NCI-H1048 (cell line): ENCODE results near the gene C9orf153.
"Not testable (repeated sequence)": the region's sequence is repeated elsewhere in the genome, so short reads cannot be mapped to it uniquely, and the experiment has no call there.

Experiments
- DNase-seq: peaks from one replicate; lab custom pipeline; 2025; lab: John Stamatoyannopoulos, UW

The C9orf153 gene

DNA sequence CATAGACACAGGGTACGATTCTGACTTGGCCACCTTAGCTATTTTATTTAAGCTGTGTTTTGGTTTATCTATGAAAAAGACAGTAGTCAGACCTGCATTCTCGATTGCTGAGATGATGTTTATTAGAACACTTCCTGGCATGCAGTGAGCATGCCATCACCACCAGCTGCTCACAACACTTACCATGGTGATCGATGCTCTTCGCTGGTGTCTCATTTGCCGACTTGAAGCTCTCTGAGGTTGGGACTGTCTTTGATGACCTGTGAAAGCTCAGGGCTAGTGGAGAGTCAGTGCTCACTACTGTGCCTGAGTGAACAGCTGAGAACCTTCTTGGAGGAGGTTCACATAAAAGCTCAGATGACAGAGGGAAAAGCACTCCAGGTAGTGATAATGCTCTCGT is 4.4 kb upstream of the C9orf153 start:
- DNase-seq, result no peak

DNA sequence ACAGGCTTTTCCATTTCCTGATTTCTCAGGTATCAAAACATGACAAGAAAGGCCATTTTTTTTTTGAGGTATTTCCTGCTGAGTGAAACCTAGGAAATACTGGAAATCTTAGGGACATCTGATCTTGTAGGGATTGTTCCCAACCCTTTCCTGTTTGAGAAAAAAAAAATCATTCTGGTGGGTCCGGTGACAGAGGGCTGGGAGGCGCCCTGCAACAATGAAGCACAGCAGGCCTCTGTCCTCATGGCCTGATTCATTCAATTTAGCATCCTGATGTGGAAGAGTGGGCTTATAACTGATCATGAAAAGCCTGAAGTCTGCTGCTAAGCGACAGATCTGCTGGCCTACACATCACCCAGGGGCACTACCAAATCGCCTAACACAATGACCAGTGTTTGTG is 3.0 kb upstream of the C9orf153 start:
- DNase-seq, result no peak

DNA sequence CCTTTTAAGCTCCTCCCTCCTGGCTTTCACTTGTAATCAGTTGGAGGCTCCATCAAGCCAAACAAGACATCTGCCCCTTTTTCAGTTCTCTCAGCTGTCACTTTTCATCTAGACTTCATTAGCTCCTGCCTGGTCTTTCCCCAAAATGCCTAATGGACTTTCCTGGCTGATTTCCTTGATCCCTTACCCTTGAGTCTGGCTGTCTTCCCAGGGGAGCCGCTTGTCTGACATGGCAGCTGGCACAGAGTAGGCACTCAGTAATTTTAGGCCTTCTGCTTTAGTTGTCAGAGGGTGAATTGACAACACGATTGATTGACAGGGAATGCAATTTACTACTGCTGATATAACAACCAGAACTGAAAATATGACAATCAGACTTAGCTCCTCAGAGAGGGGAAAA is 2.1 kb downstream of the C9orf153 start:
- no peak for DNase-seq

DNA sequence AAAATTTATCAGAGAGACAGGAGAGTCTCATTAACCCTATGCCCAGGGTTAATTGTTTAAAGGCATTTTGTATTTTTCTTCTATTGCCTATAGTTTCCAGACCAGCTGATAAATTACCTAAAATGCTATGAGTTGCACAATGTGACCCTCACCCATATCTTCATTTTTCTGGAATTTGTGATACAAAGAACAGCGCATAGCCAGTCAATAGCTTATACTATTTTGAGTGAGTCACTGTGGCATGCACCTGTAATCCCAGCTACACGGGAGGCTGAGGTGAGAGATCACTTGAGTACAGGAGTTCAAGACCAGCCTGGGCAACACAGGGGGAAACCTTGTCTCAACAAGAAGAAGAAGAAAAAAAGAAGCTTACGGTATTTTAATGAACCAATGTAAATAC is 2.8 kb downstream of the C9orf153 start:
- no peak for DNase-seq

DNA sequence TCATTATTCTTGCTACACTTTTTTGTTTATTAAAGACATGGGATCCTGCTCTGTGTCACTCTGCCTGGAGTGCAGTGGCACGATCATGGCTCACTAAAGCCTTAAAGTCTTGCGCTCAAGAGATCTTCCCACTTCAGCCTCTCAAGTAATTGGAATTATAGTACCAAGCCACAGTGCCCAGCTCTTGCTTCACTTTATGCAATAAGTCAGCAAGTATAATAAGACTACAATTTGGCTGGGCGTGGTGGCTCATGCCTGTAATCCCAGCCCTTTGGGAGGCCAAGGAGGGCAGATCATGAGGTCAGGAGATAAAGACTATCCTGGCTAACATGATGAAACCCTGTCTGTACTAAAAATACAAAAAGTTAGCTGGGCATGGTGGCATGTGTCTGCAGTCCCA is 5.9 kb downstream of the C9orf153 start:
- no peak for DNase-seq

DNA sequence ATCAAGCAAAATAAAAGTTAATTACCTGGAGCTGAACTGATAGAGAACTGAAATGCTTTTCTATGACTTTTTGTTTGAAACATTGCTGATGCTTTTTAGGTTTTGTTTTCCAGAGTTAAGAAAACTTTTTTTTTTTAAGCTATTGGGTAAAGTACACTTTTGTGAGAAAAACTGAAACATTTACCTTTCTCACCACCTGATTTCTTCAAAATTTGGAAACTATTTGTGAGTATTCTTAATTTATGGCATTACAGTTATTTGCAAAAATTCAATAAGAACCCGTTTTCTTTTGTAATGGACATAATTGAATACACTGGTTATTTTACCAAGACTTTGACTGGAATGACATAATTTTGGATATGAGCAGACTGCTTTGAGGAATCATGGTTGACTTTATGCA is 6.6 kb downstream of the C9orf153 start:
- no peak for DNase-seq

DNA sequence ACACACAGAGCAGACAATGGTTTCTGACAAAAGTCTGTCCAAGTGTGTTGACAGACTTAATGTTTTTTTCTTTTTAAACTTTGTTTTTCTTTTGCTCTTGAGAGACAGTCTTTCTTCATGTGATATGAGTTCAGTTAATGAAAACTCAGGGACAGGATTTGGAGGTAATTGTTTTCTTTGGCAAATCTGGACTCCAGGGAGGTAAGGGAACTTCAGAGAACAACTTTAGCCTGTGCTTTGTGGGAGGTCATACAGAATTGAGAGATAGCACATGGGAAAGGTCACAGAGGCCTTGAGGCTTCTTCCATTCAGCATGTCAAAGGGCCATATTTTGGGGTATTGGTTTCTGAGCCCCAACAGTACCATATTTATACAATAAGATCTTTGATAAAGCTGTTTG is 9.3 kb downstream of the C9orf153 start:
- no peak for DNase-seq

DNA sequence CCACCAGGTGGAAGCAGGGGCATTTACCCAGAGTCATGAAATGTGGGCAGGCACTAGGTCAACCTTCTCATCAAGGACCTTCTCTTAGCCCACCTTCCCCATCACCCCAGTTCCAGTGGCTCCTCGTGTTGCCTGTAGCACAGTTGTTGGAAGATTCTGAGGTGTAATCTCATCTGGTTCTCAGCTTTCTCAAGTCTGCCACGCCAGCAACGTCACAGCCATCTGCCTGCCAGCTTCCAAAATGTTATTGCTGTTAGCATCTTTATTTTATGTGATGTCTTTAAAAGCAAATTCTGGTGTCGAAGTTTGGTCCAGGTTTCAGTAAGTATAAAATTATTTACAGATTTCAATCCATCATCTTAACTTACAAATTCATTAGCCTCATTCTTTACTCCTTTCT is 10.7 kb downstream of the C9orf153 start:
- no peak for DNase-seq

DNA sequence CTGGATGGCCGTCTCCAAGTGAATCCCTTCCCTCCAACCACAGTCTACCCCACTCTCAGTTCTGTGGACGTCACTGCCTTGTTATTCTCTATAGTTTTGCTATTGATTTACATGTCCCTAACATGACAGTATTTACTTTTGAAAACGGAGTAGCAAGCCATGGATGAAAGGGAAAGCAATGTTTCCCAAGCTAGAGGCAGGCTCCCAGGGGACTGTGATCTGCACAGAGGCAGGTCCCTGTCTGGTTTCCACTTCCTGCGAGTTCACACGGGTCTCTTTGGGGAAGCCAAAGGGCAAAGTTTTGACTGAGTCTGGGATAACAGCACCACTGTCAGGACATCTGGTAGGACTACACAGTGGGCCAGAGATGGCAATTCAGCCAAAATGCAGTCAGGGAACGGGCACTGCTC is 12.7 kb downstream of the C9orf153 start:
- no peak for DNase-seq

DNA sequence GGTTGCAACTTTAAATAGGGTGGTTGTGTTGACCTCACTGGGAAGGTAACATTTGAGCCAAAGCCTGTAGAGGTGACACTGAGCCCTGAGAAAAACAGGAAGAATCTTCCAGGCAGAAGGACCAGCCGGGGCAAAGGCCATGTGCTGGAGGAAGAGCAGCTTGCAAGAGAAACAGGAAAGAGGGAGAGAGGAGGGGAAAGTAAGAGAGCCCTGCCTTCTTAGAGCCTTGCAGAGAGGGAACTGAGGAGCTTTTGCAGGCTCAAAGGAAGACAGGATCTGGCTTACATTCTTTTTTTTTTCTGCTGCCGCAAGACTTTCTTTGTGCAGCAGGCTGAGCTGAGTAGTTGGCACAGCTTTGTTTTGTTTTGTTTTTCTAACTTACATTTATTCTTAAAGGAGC is 17.4 kb downstream of the C9orf153 start:
- DNase-seq, result no peak

DNA sequence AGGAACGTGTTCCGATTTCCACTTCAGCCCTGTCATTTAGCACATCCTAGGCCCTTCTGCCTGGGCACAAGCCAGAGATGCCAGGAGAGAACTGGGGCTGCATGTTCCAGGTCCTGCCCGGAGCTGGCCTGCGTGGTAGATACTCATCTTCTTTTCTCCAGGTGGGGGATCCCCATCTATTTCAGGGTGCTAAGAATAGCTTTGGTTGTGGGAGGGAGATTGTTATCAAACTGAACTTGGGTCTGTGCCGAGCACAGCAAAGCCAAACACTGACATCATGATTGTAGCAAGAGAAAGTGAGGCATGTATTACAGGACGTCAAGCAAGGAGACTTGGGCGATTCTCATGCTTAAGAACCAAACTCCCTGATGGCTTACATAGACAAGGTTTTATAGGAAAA is 18.2 kb downstream of the C9orf153 start:
- no peak for DNase-seq

DNA sequence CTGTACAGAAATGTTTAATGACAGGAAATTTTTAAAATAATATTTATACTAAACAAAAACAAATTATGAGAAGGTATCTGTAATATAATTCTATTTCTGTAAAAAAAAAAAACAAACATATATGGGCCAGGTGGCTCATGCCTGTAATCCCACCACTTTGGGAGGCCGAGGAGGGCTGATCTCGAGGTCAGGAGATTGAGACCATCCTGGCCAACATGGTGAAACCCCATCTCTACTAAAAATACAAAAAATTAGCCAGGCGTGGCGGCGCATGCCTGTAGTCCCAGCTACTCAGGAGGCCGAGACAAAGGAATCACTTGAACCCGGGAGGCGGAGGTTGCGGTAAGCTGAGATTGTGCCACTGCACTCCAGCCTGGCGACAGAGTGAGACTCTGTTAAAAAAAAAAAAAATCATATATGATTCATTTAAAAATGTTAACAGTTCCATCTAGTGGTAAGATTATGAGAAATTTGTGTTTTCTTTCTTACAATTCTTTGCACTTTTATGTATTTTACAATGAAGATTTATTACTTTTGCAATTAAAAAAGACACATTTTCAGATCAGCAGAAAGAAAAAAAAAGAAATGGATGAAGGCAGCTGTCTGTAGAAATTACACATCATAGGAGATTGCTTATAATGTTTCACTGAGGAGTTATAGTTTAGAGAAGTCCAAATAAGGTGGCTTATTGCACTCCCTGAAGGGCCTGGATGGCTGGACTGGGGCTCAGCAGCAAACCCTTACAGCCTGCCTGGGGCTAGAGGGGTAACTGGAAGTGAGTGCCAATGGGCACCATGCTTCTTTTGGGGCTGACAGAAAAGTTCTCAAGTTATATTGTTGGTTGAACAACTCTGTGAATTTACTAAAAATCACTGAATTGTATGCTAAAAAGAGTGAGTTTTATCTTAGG is 20.3 kb downstream of the C9orf153 start:
- no peak for DNase-seq

DNA sequence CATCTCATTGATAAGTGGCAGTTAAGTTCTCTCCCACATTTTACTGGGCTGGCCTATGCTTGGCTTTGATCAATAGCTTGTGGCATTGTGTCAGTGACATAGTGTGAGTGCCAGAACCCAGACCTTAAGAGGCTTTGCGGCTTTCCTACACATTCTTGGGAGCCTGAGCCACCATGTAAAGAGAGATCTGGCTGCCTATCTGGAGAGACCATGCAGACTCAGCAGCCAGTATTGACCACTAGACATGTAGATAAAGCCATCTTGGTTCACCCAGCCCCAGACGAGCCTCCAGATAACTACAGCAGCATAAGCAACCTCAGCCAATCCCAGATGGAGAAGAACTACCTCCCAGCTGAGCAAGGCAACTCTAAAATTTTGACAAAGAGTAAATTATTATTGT is 28.6 kb downstream of the C9orf153 start:
- DNase-seq, result no peak

DNA sequence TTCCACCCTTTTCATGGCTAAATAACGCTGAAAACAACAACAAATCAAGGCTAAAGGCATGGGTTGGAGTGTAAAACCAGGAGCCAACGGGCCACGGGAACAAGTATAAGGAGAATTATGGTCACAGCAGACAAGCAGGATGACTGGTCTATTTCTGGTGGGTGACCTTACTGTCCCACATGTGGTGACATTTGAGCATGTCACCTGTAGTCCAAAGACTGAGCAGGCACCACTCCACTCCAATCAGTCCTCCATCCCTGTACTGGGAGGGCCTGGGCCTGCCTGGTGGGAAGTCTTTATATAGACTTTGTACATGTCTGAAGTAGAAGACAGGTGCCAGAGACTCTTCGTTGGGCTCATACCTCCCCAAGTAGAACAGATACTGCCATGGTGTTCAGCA is 36.8 kb downstream of the C9orf153 start:
- DNase-seq, result no peak

DNA sequence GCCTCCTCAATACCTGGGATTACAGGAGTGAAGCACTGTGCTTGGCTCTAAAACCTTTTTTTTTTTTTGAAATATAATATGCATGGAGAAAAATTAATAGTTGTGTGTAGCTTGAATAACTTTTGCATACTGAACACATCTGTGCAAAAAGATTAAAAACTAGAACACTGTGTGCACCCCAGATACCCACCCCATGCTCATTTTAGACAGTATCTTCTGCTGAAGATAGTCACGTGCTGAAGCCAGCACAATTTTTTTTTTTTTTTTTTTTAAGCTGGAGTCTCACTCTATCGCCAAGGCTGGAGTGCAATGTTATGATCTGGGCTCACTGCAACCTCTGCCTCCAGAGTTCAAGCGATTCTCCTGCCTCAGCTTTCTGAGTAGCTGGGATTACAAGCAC is 39.9 kb downstream of the C9orf153 start:
- DNase-seq, result no peak

DNA sequence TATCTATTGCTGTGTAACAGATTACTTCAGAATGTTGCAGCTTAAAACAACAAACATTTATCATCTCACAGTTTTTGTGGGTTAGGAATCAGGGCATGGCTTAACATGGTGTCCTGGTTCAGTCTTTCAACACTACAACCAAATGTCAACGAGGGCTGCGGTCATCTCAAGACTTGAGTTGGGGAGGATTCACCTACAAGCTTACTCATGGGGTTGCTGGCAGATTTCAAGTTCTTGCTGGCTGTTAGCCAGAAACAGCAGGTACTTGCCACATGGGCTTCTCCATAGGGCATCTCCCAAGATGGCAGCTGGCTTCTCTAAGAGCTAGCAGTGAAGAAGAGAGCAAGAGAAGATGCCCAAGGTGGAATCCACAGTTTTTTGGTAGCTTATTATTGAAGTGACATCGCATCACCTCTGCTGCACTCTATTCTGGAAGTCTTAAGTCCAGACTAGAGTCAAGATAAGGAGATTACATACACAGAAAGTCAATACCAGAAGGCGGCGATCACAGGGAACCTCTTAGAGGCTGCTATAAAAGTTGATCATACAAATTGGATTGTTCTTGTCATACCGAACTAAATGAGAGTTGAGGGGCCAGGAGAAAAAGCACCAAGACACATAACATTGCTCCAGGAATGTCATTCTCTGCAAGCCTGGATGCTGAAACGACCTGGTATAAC is 42.2 kb downstream of the C9orf153 start:
- no peak for DNase-seq

DNA sequence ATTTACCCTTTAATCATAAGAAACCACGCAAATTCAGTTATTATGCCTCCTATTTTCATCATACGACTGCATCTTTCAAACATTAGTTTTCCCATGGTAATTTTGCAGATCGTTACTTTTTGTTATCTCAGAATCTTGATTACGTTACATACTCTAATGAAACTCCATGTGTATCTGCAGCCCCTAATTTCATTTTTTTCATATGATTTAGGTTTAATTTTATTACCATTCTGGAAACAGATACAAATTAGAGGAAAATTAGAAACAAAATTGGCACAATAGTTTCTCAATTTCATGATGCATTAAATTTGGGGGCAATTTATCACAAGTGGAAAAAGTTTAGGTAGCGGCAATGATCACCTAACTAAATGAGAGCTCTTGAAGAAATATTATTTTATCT is 52.3 kb downstream of the C9orf153 start:
- DNase-seq, result no peak

DNA sequence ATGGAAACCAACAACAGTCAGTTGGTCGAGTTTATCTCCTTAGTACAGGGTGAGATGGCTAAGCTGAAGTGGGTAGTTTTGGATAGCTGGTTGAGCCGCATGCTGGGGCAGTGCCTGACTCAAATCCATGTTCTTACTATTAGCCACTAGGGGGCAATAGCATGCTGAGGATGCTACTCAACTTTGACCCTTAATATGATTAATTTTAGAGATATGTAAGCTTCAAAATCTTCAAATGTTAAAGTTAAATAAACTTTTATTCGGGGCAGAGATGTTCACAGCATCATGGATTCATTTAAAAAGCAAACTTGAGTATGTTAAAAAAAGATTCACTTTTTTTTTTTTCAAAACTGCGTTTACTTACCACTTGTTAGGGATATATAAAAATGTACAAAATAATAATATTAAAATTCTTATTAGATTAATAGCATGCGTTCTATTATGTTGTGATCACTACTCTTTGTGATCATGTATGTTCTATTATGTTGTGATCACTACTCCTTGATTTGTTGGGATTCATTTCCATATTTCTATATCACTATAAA is 57.0 kb downstream of the C9orf153 start:
- DNase-seq, result no peak

DNA sequence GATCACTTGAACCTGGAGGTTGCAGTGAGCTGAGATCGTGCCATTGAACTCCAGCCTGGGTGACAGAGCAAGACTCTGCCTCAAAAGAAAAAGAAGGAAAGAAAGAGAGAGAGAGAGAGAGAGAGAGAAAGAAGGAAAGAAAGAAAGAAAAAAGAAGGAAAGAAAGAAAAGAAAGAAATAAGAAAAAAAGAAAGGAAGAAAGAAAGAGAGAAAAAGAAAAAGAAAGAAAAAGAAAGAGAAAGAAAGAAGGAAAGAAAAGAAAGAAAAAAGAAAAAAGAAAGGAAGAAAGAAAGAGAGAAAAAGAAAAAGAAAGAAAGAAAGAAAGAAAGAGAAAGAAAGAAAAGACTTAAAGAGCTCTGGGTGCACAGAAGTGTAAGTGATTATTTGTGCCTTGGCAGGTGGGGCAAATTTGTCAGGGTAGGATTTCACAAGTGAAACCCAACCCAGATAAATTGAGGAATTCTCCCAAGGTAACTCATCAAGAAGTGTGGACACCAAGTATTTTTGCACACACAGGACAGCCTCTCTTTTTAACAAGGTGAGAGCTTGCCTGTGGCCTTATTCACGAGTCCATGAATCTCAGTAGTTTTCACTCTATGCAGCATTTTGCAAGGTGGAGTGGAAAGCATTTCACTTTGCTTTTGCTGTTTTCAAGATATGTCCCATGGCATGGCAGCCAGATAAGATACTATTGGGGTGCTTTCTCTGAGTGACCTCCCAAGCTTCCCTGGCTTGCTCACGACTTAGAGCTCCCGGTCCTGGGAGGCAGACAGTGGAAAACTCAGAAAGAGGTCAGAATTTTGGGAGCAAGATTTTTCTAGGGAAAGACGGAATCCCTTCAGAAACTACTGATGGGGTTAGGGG is 57.8 kb downstream of the C9orf153 start:
- no peak for DNase-seq

DNA sequence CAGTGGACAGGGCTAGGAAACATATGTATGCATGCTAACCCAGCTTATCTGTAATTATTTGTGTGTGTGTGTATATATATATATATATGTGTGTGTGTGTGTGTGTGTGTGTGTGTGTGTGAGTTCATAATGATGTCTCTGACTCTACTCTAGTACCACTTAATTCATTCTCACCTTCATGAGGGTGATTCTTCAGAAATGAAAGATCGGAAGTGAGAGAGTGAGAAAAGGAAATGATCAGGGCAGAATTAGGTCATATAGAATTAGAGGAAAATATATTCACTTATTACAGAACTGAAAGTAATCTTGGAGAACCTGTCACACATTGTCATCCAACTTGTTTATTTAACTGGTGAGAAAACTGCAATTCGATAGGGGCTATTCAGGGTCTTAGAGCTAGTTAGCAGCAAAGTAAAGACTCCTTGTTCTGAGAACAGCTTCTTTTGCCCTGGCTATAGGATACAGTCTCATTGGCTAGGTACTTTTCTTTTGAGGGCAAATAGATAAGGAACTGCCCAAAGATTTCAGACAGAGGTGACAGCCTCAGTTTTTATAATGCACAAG is 58.8 kb downstream of the C9orf153 start:
- no peak for DNase-seq

DNA sequence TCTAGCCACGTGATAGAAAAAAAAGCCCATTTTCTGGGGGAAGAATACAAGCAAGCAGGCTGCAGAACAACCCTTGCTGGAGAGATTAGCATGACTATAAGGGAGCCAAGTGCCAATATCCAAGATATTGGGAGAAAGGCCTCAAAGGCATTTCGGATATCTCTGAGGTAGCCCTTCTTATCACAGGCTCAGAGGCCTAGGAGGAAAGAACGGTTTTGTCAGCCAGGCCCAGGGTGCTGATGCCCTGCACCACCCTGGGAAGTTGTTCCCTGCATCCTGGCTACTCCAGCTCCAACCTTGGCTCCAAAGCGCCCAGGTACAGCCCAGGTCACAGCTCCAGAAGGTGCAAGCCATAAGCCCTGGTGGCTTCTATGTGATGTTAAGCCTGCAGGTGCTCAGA is 66.4 kb downstream of the C9orf153 start:
- DNase-seq, result no peak

DNA sequence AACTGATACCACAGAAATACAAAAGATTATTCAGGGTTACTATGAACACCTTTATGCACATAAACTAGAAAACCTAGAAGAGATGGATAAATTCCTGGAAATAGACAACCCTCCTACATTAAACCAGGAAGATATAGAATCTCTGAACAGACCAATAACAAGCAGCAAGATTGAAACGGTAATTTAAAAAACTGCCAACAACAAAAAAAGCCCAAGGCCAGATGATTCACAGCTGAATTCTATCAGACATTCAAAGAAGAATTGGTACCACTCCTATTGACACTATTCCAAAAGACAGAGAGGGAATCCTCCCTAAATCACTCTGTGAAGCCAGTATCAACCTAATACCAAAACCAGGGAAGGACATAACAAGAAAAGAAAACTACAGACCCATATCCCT is 68.8 kb downstream of the C9orf153 start:
- DNase-seq, result not testable (repeated sequence)
